Gastrocnemius medialis (tissue), 4 donors: ENCODE data around the gene TPTE.
"Not testable (repeated sequence)": the region's sequence is repeated elsewhere in the genome, so short reads cannot be mapped to it uniquely, and the experiment has no call there.

Experiments used
- POLR2A ChIP-seq, 2 donors: fragments of 450-650 bp; IDR thresholded peaks; one replicate each; pipeline ENCODE4 v1.6.1; 2017; ENCODE audit warnings: antibody characterized with exemption in 2 of 2, mild to moderate bottlenecking in 2 of 2, moderate library complexity in 2 of 2
- TF ChIP-seq, protein P1 (sequence below), 5 experiments: fragments of 450-650 bp in 3 of 5; fragments of 200-600 bp in 2 of 5; sonication (generic) in 2 of 5; IDR thresholded peaks in 4 of 5; conservative IDR thresholded peaks in 1 of 5; 1 replicate in 4 of 5; 2 replicates in 1 of 5; pipeline ENCODE4 v1.5.1; 2016 to 2019; ENCODE audit warnings: antibody characterized with exemption in 5 of 5, mild to moderate bottlenecking in 3 of 5, moderate library complexity in 3 of 5

DNA sequence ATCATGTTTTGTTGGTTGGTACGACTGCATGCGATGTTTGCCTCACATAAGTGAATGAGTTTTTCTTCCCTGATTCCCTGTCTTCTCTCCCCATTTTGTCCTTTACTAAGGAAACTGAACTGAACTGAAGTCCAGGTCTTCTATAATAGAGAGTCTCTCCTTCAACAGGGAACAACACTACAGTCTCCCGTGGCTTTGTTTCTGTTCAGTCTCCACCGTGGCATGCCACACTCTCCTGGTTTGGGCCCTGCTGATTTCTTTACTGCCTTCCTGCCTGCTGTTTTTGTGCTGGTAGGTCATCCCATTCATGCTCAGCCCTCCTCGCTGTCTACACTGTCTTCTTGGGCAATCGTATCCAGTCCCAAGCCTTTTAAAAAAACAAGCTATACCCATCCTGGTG is 92.9 kb downstream of the TPTE start:
- TF ChIP-seq, protein P1, sequence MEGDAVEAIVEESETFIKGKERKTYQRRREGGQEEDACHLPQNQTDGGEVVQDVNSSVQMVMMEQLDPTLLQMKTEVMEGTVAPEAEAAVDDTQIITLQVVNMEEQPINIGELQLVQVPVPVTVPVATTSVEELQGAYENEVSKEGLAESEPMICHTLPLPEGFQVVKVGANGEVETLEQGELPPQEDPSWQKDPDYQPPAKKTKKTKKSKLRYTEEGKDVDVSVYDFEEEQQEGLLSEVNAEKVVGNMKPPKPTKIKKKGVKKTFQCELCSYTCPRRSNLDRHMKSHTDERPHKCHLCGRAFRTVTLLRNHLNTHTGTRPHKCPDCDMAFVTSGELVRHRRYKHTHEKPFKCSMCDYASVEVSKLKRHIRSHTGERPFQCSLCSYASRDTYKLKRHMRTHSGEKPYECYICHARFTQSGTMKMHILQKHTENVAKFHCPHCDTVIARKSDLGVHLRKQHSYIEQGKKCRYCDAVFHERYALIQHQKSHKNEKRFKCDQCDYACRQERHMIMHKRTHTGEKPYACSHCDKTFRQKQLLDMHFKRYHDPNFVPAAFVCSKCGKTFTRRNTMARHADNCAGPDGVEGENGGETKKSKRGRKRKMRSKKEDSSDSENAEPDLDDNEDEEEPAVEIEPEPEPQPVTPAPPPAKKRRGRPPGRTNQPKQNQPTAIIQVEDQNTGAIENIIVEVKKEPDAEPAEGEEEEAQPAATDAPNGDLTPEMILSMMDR (IDR thresholded peaks at IDR 0.05 in 4 of 5, conservative IDR thresholded peaks at IDR 0.05 in 1 of 5): not testable (repeated sequence)
- not testable (repeated sequence) for TF ChIP-seq POLR2A (IDR thresholded peaks at IDR 0.05)
